Measurements from ENCODE around the gene USP49. TPM values are rescaled to one million over a fixed set of nuclear protein-coding genes. Genes with fewer than 3 reads are reported as not detected.

Gene USP49
- total and polyA plus RNA-seq, 2 of the 13 experiments (the other 11 are each of a cell fraction or from before 2014, with no cell fraction given), result 2.9 to 4.3 TPM

GRCh38 chr6:41941280-41942066 is 46.3 kb upstream of the USP49 start, which contains the start of gene CCND3 (continued):
- TF ChIP-seq ZNF775 (CRISPR knock-in tag; IDR thresholded peaks at IDR 0.05; ENCODE audit: borderline replicate concordance), result 0 out of 2 replicates have a peak, but pooled peaks have one; percentile 36
- TF ChIP-seq ZNF749 (CRISPR knock-in tag; IDR thresholded peaks at IDR 0.05; ENCODE audit: borderline replicate concordance), result no peak
- no peak for TF ChIP-seq ZNF280D (CRISPR knock-in tag; IDR thresholded peaks at IDR 0.05)
- TF ChIP-seq KLF16 (CRISPR knock-in tag; IDR thresholded peaks at IDR 0.05), result peak in 1 of 2 experiments; percentile 62; a peak in 2 of 4 replicates
- TF ChIP-seq ZNF784 (CRISPR knock-in tag; IDR thresholded peaks at IDR 0.05; ENCODE audit: borderline replicate concordance), result peak; percentile 59; the same call in 1 of the 2 replicates
- no peak for TF ChIP-seq GPBP1L1 (CRISPR knock-in tag; IDR thresholded peaks at IDR 0.05)
- TF ChIP-seq BCL3 (CRISPR knock-in tag; IDR thresholded peaks at IDR 0.05), result no peak; the same call in 1 of the 2 replicates
- 0 out of 2 replicates have a peak, but pooled peaks have one; percentile 64 for TF ChIP-seq ZNF263 (CRISPR knock-in tag; IDR thresholded peaks at IDR 0.05)
- peak; percentile 28; the same call in 1 of the 2 replicates for TF ChIP-seq PRDM15 (CRISPR knock-in tag; IDR thresholded peaks at IDR 0.05)
- TF ChIP-seq CBX5 (CRISPR knock-in tag; IDR thresholded peaks at IDR 0.05; ENCODE audit: borderline replicate concordance), result no peak; the same call in 1 of the 2 replicates
- no peak for TF ChIP-seq ZKSCAN5 (CRISPR knock-in tag; IDR thresholded peaks at IDR 0.05)
- TF ChIP-seq ZNF281 (CRISPR knock-in tag; IDR thresholded peaks at IDR 0.05; ENCODE audit: borderline replicate concordance), result peak; percentile 72
- TF ChIP-seq NFIC (IDR thresholded peaks at IDR 0.05; ENCODE audit: low read length), result no peak
